Coronary artery (tissue), 2 donors: ENCODE results near the gene METAP1.

Experiments used
- DNase-seq: peaks from one replicate; pipeline ENCODE4 v3.0.0-alpha.2; 2017; ENCODE audit warnings: low spot score
- H3K27ac ChIP-seq, 2 donors: fragments of 200-600 bp; sonication (generic); one replicate each; pipeline ENCODE4 v1.5.1; 2016 to 2019
- H3K4me3 ChIP-seq: fragments of 200-600 bp; sonication (generic); 2 replicates; pipeline ENCODE4 v1.5.1; 2016; ENCODE audit warnings: mild to moderate bottlenecking, moderate library complexity
- TF ChIP-seq, protein P1 (sequence below): fragments of 200-600 bp; sonication (generic); IDR thresholded peaks from one replicate; pipeline ENCODE4 v1.5.1; 2019; ENCODE audit warnings: antibody characterized with exemption

Gene METAP1

GRCh38 chr4:98995183-98996055 is at the start of gene METAP1:
Gene METAP1, plus strand, starts transcription at chr4:98995721. Its CDS starts 33 bp downstream, at chr4:98995754.
- DNase-seq = peak; percentile 94
- peak within 1 kb of the TSS; percentile 84 for H3K4me3 ChIP-seq
- TF ChIP-seq, protein P1, sequence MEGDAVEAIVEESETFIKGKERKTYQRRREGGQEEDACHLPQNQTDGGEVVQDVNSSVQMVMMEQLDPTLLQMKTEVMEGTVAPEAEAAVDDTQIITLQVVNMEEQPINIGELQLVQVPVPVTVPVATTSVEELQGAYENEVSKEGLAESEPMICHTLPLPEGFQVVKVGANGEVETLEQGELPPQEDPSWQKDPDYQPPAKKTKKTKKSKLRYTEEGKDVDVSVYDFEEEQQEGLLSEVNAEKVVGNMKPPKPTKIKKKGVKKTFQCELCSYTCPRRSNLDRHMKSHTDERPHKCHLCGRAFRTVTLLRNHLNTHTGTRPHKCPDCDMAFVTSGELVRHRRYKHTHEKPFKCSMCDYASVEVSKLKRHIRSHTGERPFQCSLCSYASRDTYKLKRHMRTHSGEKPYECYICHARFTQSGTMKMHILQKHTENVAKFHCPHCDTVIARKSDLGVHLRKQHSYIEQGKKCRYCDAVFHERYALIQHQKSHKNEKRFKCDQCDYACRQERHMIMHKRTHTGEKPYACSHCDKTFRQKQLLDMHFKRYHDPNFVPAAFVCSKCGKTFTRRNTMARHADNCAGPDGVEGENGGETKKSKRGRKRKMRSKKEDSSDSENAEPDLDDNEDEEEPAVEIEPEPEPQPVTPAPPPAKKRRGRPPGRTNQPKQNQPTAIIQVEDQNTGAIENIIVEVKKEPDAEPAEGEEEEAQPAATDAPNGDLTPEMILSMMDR = no peak
- H3K27ac ChIP-seq = peak within 1 kb of the TSS; percentile 80 to 93

DNA sequence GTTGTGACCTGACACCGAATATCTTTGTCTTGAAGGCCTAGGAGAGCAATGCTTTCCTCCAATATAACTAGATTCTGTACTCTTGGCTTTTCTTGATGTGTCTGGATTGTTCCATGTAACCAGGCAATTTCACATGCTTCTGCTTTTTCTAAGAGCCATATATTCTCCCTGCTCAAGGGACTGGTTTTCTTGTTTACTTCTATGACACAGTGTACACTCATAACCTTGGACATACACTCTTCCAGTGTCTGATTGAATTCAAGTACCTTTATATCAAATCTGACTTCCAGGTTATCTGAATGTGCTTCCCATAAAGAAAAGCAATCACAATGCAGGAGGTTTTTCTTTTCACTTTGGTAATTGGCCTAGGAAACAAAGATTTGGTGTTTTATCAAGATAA is 49.2 kb upstream of the METAP1 start:
- no peak for DNase-seq
- no peak overlapping the region for H3K4me3 ChIP-seq
- TF ChIP-seq, protein P1 = no peak
- no peak overlapping the region for H3K27ac ChIP-seq

DNA sequence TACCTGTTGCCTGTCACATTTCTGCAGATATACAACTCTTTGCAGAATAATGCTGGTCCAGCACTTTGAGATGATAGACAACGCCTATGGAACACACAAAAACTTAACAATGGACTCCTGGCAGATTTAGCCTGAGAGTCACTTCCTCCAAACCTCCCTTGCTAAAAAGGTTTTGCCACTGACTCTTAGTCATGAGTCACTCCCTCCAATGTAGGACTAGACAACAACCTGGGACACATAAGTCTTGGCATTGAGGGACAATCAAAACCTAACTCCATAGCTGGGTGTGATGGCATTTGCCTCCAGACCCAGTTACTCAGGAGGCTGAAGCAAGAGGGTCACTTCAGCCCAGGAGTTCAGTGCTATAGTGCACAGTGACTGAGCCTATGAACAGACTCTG is 44.6 kb upstream of the METAP1 start:
- DNase-seq = no peak
- no peak overlapping the region for H3K4me3 ChIP-seq
- H3K27ac ChIP-seq = no peak overlapping the region
- TF ChIP-seq, protein P1 = no peak

DNA sequence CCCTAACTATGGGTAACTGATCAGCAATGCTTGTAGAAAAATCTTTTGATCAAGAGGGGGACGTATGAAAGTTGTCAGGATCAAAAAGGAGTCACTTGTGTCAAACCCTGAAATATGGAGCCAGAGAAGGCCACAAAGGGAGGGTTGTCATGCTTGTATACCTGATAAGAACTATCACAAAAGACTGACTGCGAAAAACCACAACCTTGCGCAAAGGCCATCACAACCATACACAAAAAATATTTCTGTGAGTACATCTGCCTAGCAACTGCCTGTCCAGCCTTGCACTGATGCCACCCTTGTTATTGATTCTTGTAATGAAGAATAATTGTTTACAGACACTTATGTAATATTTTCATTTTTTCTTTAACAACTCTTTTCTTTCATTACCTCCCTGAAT is 43.8 kb upstream of the METAP1 start:
- TF ChIP-seq, protein P1 = no peak
- DNase-seq = no peak
- Histone ChIP-seq H3K27ac (no peak overlapping the region), H3K4me3 (no peak overlapping the region)

GRCh38 chr4:98955229-98955628 is 40.3 kb upstream of the METAP1 start:
- TF ChIP-seq, protein P1 = no peak
- no peak for DNase-seq
- Histone ChIP-seq H3K4me3 (no peak overlapping the region), H3K27ac (no peak overlapping the region)

DNA sequence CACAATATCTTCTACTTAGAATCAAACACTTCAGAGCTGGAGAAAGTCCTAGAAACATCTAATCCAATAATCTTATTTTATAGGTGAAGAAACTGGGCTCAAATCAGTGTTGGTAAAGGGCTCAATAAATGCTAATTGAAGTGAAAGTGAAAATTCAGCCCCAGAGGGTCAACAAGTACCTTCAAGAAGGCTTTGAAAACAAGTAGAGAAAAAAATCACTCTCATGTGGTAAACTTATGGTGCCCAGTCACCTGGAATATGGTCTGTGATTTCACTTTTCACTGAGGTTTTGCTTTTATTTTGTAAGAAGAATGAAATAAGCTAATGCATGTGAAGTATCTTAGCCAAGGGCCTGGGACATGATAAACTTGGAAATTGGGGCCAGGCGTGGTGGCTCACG is 37.5 kb upstream of the METAP1 start:
- TF ChIP-seq, protein P1 = no peak
- no peak overlapping the region for H3K4me3 ChIP-seq
- no peak for DNase-seq

GRCh38 chr4:98959411-98959810 is 36.1 kb upstream of the METAP1 start:
- no peak overlapping the region for H3K4me3 ChIP-seq
- DNase-seq = no peak
- TF ChIP-seq, protein P1 = no peak
- H3K27ac ChIP-seq = no peak overlapping the region

More for the DNA sequence above, 37.5 kb upstream of the METAP1 start:
- no peak overlapping the region for H3K27ac ChIP-seq
